Measurements from ENCODE around the gene OR8K5.
"Not testable (repeated sequence)": the region's sequence is repeated elsewhere in the genome, so short reads cannot be mapped to it uniquely, and the experiment has no call there.

OR8K5 gene, protein sequence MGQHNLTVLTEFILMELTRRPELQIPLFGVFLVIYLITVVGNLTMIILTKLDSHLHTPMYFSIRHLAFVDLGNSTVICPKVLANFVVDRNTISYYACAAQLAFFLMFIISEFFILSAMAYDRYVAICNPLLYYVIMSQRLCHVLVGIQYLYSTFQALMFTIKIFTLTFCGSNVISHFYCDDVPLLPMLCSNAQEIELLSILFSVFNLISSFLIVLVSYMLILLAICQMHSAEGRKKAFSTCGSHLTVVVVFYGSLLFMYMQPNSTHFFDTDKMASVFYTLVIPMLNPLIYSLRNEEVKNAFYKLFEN

DNA sequence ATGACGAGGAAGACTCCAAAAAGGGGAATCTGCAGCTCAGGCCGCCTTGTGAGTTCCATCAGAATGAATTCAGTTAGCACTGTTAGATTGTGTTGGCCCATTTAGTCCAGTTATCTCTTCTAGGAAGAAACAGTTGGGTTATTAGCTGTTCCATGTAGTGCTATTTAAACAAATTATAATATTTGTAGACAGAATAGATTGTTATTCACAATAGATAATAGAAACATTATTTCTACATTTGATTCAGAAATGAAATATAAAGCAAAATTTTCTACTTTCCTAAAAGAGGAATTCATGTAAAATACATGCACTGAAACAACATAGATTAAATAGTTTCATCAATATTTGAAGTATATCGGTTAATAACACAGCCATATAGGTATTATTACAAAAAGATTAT is at the start of gene OR8K5:
OR8K5 (minus strand) TSS at position 101 of the 400 bp plus-strand sequence; CDS start at position 101, 0 bp downstream.
- Mint-ChIP-seq H3K4me1 (no peaks in the 10 kb centered on the region), H3K27me3 (no peaks in the 10 kb centered on the region), H3K36me3 (no peaks in the 10 kb centered on the region), H3K9me3 (peaks cover 20% of the 10 kb centered on the region), H3K27ac (no peak within 1 kb of the TSS), H3K4me3 (no peak within 1 kb of the TSS)
- CTCF ChIA-PET, result no interaction called here
- no peak for DNase-seq

DNA sequence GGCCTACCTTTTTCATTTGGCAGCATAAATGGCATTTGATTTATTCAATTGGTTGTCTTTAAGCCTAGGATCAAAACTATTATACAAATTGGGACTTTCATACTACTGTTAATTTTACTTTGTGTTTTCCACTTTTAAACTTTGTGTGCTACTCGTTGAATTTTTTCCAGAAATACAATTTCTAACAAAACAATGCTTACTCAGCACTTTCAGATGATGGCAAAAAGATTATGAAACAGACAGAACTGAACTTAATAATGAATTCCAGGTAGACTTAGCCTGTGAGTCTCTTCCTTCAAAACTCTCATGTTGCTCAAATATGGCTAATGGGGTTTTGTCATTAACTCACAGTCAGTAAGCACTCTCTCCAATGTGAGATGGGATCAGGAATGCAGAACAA is 47.7 kb upstream of the OR8K5 start:
- H3K36me3 Mint-ChIP-seq, result no peaks in the 10 kb centered on the region

GRCh38 chr11:56197367-56197766 is 37.2 kb upstream of the OR8K5 start:
- no peak for DNase-seq
- CTCF ChIA-PET, result no interaction called here
- Mint-ChIP-seq H3K4me1 (no peaks in the 10 kb centered on the region), H3K27ac (no peak overlapping the region), H3K9me3 (peaks cover 7% of the 10 kb centered on the region), H3K27me3 (no peaks in the 10 kb centered on the region), H3K36me3 (no peaks in the 10 kb centered on the region), H3K4me3 (no peak overlapping the region)

More for the DNA sequence above, 47.7 kb upstream of the OR8K5 start:
- H3K27me3 Mint-ChIP-seq, result no peaks in the 10 kb centered on the region
- CTCF ChIA-PET, result no interaction called here
- H3K4me1 Mint-ChIP-seq, result no peaks in the 10 kb centered on the region
- no peak overlapping the region for H3K4me3 Mint-ChIP-seq
- DNase-seq, result no peak
- H3K9me3 Mint-ChIP-seq, result peaks cover 22% of the 10 kb centered on the region
- no peak overlapping the region for H3K27ac Mint-ChIP-seq

GRCh38 chr11:56196705-56197104 is 36.6 kb upstream of the OR8K5 start:
- Mint-ChIP-seq H3K4me3 (no peak overlapping the region), H3K27ac (no peak overlapping the region), H3K27me3 (no peaks in the 10 kb centered on the region), H3K4me1 (no peaks in the 10 kb centered on the region), H3K9me3 (peaks cover 8% of the 10 kb centered on the region), H3K36me3 (no peaks in the 10 kb centered on the region)
- CTCF ChIA-PET, result no interaction called here
- no peak for DNase-seq

DNA sequence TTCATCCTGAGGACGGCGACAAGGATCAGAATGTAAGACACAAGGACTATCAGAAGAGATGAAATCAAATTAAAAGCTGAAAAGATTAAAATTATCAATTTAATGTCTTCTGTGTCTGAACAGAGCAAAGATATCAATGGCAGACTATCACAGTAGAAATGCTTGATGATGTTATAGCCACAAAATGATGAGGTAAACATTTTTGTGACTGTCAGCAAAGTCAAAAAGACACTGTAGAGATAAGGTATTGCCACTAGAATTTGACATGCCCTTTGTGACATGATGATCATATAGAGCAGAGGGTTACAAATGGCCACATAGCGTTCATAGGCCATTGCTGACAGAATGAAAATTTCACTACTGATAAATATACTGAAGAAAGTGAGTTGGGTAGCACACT is 28.5 kb upstream of the OR8K5 start:
- DNase-seq, result no peak
- Mint-ChIP-seq H3K36me3 (no peaks in the 10 kb centered on the region), H3K27me3 (no peaks in the 10 kb centered on the region), H3K27ac (no peak overlapping the region), H3K4me1 (no peaks in the 10 kb centered on the region), H3K4me3 (no peak overlapping the region), H3K9me3 (peaks cover 13% of the 10 kb centered on the region)
- CTCF ChIA-PET, result no interaction called here

DNA sequence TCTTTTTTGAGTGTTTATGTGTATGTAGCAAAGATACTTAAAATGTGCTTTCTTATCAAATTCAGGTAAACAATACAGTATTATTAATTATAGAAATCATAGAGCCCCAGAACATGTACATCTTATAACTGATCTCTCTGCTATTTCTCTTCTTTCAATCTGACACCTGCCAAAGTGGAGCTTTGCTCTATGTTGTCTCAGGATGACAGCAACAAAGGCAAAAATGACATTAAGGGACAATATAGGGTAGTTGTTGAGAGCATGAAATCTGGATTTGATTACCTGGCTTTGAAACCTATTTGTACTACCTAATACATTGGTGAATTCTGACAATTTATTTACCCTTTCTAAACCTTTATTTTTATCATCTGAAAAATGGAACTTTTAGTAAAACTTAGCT is 23.3 kb upstream of the OR8K5 start:
- DNase-seq, result no peak
- no peak overlapping the region for H3K4me3 Mint-ChIP-seq
- no peaks in the 10 kb centered on the region for H3K4me1 Mint-ChIP-seq
- H3K9me3 Mint-ChIP-seq, result peaks cover 14% of the 10 kb centered on the region
- H3K36me3 Mint-ChIP-seq, result no peaks in the 10 kb centered on the region
- H3K27ac Mint-ChIP-seq, result no peak overlapping the region
- no peaks in the 10 kb centered on the region for H3K27me3 Mint-ChIP-seq
- CTCF ChIA-PET, result no interaction called here

- H3K27ac Mint-ChIP-seq, result no peak within 1 kb of the TSS
- no peaks in the 10 kb centered on the region for H3K36me3 Mint-ChIP-seq
- H3K9me3 Mint-ChIP-seq, result peaks cover 18% of the 10 kb centered on the region
- no peaks in the 10 kb centered on the region for H3K4me1 Mint-ChIP-seq
- CTCF ChIA-PET, result no interaction called here
- H3K27me3 Mint-ChIP-seq, result no peaks in the 10 kb centered on the region
- H3K4me3 Mint-ChIP-seq, result no peak within 1 kb of the TSS
- DNase-seq, result no peak
Measured at GRCh38 chr11:56176318-56176717, 16.2 kb upstream of the OR8K5 start, which contains the start of gene OR5J2. OR5J2 (plus strand) TSS chr11:56176618; CDS start chr11:56176618, 0 bp downstream.

DNA sequence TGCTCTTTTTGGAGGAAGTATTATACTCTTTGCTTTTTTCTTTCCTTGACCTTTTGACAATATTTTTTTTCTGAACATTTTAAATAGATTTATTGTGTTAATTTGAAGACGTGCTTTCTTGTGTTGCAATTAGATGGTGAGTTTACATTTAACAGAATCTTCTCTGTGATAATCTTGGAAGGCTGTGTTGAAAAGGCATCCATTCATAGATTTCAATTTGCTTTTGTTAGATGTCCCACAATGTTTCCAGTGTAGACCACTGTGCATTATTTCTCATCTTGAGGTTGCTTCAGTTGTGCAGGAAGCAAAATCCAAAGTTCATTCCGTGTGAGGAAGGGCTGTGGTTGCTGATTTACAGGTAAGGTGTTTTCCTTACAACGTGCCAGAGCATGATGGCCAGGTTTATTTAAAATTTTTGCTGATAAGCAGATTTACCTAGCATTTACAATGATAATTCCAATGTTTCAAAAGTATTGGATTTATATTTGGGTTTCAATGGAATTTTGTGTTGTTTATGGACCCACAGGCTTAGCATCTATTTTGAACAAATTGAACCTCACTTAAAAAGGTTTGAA is 12.2 kb upstream of the OR8K5 start:
- peaks cover 13% of the 10 kb centered on the region for H3K9me3 Mint-ChIP-seq
- H3K4me1 Mint-ChIP-seq, result no peaks in the 10 kb centered on the region
- DNase-seq, result no peak
- H3K4me3 Mint-ChIP-seq, result no peak overlapping the region
- H3K27me3 Mint-ChIP-seq, result no peaks in the 10 kb centered on the region
- H3K36me3 Mint-ChIP-seq, result no peaks in the 10 kb centered on the region
- no peak overlapping the region for H3K27ac Mint-ChIP-seq
- CTCF ChIA-PET, result no interaction called here

- CTCF ChIA-PET, result no interaction called here
- Mint-ChIP-seq H3K9me3 (peaks cover 5% of the 10 kb centered on the region), H3K4me1 (no peaks in the 10 kb centered on the region), H3K27me3 (no peaks in the 10 kb centered on the region), H3K4me3 (no peak overlapping the region), H3K36me3 (no peaks in the 10 kb centered on the region), H3K27ac (no peak overlapping the region)
- no peak for DNase-seq
Measured at GRCh38 chr11:56163804-56164203, 3.7 kb upstream of the OR8K5 start.

- peaks cover 36% of the 10 kb centered on the region for H3K9me3 Mint-ChIP-seq
- no peak overlapping the region for H3K4me3 Mint-ChIP-seq
- no peaks in the 10 kb centered on the region for H3K27me3 Mint-ChIP-seq
- DNase-seq, result no peak
- CTCF ChIA-PET, result no interaction called here
- H3K27ac Mint-ChIP-seq, result no peak overlapping the region
- no peaks in the 10 kb centered on the region for H3K36me3 Mint-ChIP-seq
- H3K4me1 Mint-ChIP-seq, result no peaks in the 10 kb centered on the region
Measured at GRCh38 chr11:56152333-56152732, 7.8 kb downstream of the OR8K5 start.

DNA sequence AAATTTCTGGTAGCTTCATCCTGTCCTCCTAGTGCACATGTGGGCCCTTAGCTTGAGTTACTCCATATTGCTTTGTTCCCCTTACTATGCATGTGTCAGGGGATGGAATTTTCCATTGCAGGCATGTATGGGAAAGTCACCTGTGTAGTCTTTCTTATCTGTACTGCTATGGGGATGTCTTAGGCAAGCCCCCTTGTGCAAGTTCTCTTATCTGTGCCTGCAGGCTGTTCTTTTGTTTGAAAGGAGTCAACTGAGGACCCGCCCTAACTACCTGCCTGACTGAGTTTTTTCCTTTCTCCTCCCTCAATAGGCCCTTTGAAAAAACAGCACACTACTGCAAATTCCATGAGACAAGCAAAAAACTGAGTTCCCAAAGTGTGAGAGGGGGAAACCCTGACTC is 8.7 kb downstream of the OR8K5 start:
- no peak overlapping the region for H3K4me3 Mint-ChIP-seq
- H3K36me3 Mint-ChIP-seq, result no peaks in the 10 kb centered on the region
- peaks cover 28% of the 10 kb centered on the region for H3K9me3 Mint-ChIP-seq
- no peaks in the 10 kb centered on the region for H3K4me1 Mint-ChIP-seq
- no peaks in the 10 kb centered on the region for H3K27me3 Mint-ChIP-seq
- CTCF ChIA-PET, result no interaction called here
- H3K27ac Mint-ChIP-seq, result no peak overlapping the region
- DNase-seq, result no peak

GRCh38 chr11:56143681-56144080 is 16.4 kb downstream of the OR8K5 start:
- H3K4me1 Mint-ChIP-seq, H3K27me3 Mint-ChIP-seq, H3K4me3 Mint-ChIP-seq, H3K27ac Mint-ChIP-seq, H3K36me3 Mint-ChIP-seq, CTCF ChIA-PET, DNase-seq: not testable (repeated sequence)
- H3K9me3 Mint-ChIP-seq, result peaks cover 13% of the 10 kb centered on the region

- no peaks in the 10 kb centered on the region for H3K36me3 Mint-ChIP-seq
Measured at GRCh38 chr11:56140151-56140661, 19.9 kb downstream of the OR8K5 start, which contains the start of gene OR8J3. OR8J3 (minus strand) TSS chr11:56140201; CDS start chr11:56137718, 2,483 bp downstream.

GRCh38 chr11:56122073-56122472 is 38.0 kb downstream of the OR8K5 start, which contains the start of gene OR8H3:
OR8H3 (plus strand) TSS chr11:56122373; CDS start chr11:56122373, 0 bp downstream.
- Mint-ChIP-seq H3K9me3 (peaks cover 14% of the 10 kb centered on the region), H3K27ac (no peak within 1 kb of the TSS), H3K4me1 (no peaks in the 10 kb centered on the region), H3K36me3 (no peaks in the 10 kb centered on the region), H3K4me3 (no peak within 1 kb of the TSS), H3K27me3 (no peaks in the 10 kb centered on the region)
- DNase-seq, result no peak
- CTCF ChIA-PET, result no interaction called here

More at GRCh38 chr11:56140151-56140661, 19.9 kb downstream of the OR8K5 start, which contains the start of gene OR8J3:
- DNase-seq, result no peak
- Mint-ChIP-seq H3K4me1 (no peaks in the 10 kb centered on the region), H3K27me3 (no peaks in the 10 kb centered on the region), H3K4me3 (no peak within 1 kb of the TSS), H3K9me3 (peaks cover 21% of the 10 kb centered on the region), H3K27ac (no peak within 1 kb of the TSS)
- CTCF ChIA-PET, result no interaction called here

All from activated naive CD4-positive, alpha-beta T cell treated with anti-CD3 and anti-CD28 coated beads, Interleukin-2, amount 10 ng/mL, durations not matched to agents 7 days and 5 days (primary cell).